Measurements from ENCODE around the gene OCA2. TPM values are rescaled to one million over a fixed set of nuclear protein-coding genes. Genes with fewer than 3 reads are reported as not detected.

Gene OCA2
- total RNA-seq, 1 experiment from 2014 or later = 0.31 TPM

GRCh38 chr15:27813139-27813538 is 286.0 kb downstream of the OCA2 start:
- Mint-ChIP-seq H3K9me3 (peaks cover 5 to 11% of the 10 kb centered on the region in 2 experiments; a peak in 4 of 5 replicates), H3K4me3 (no peak overlapping the region), H3K4me1 (no peaks in the 10 kb centered on the region), H3K27me3 (ENCODE audit: low read depth) (peaks cover under 1% of the 10 kb centered on the region; the same call in 1 of the 2 replicates), H3K27ac (no peak overlapping the region; a peak in 1 of 7 replicates), H3K36me3 (ENCODE audit: insufficient read depth in 1 of 3, low read depth in 3 of 3) (peaks cover 0 to 5% (median 0%) of the 10 kb centered on the region in 3 experiments; a peak in 4 of 7 replicates)
- no peaks in the 10 kb centered on the region for H3K4me1 ChIP-seq (ENCODE audit: insufficient read depth, low read length)
- H2BK12ac ChIP-seq (ENCODE audit: insufficient read length, low read depth, low read length) = no peak overlapping the region
- H3K79me1 ChIP-seq (ENCODE audit: insufficient read depth, low read depth, low read length, poor library complexity, severe bottlenecking) = no peaks in the 10 kb centered on the region
- no peaks in the 10 kb centered on the region for H4K20me1 ChIP-seq (ENCODE audit: control insufficient read depth, insufficient read depth, insufficient read length)
- H4K8ac ChIP-seq (replicated peaks; ENCODE audit: insufficient read length, low read depth, low read length) = no peak overlapping the region
- no peak overlapping the region for H4K5ac ChIP-seq (ENCODE audit: insufficient read length, low read depth, low read length)
- H3K9ac ChIP-seq (ENCODE audit: extremely low read depth, insufficient read length, low read length) = no peak overlapping the region
- no peak overlapping the region for H2BK20ac ChIP-seq (ENCODE audit: low read depth, low read length, poor library complexity, severe bottlenecking)
- H3K56ac ChIP-seq (ENCODE audit: insufficient read length, low read depth, low read length) = no peak overlapping the region
- H3K79me2 ChIP-seq (ENCODE audit: insufficient read depth, low read length) = no peaks in the 10 kb centered on the region
- no peak overlapping the region for H2BK5ac ChIP-seq (ENCODE audit: insufficient read length, low read length)
- H3K9me3 ChIP-seq (ENCODE audit: control insufficient read depth, low read depth, low read length) = no peaks in the 10 kb centered on the region
- no peak overlapping the region for H2AFZ ChIP-seq (ENCODE audit: low read length)
- H2AK5ac ChIP-seq (ENCODE audit: insufficient read length, low read length) = no peak overlapping the region
- H3K23me2 ChIP-seq (ENCODE audit: insufficient read length, low read depth, low read length, poor library complexity, severe bottlenecking) = no peaks in the 10 kb centered on the region
- no peak for TF ChIP-seq CTCF (conservative IDR thresholded peaks at IDR 0.05)
- no peak overlapping the region for H2BK120ac ChIP-seq (ENCODE audit: low read depth, low read length, poor library complexity, severe bottlenecking)
- no peak for DNase-seq
- no peaks in the 10 kb centered on the region for H3K27me3 ChIP-seq (ENCODE audit: insufficient read depth, low read length)
- WGBS (ENCODE audit: extremely low coverage, insufficient read length, low lambda C conversion rate) = no CpG with 5 or more reads among the region's 2 CpGs
- no peak overlapping the region for H4K91ac ChIP-seq (ENCODE audit: insufficient read length, low read depth, low read length)
- H3K18ac ChIP-seq (ENCODE audit: insufficient read length, low read depth, low read length) = no peak overlapping the region
- H3K4me2 ChIP-seq (ENCODE audit: insufficient read depth, insufficient read length, low read length) = no peak overlapping the region
- H3K4ac ChIP-seq (ENCODE audit: low read depth, low read length) = no peak overlapping the region
- no peak overlapping the region for H3K27ac ChIP-seq (ENCODE audit: insufficient read length, low read depth, low read length)
- H3K23ac ChIP-seq (ENCODE audit: insufficient read length, low read depth, low read length) = no peak overlapping the region
- H3T11ph ChIP-seq (ENCODE audit: low read length) = no peak overlapping the region
- no peak overlapping the region for H3K14ac ChIP-seq (ENCODE audit: insufficient read depth, low read length)
- no peak overlapping the region for H2BK15ac ChIP-seq (ENCODE audit: low read depth, low read length)

Data from H9 (cell line).